NCI-H1092 treated with DMSO at 0.1 percent for 48 hours (cell line): Measurements from ENCODE around the gene MC3R.
"Not testable (repeated sequence)": the region's sequence is repeated elsewhere in the genome, so short reads cannot be mapped to it uniquely, and the experiment has no call there.

Source experiments
- DNase-seq: peaks from one replicate; lab custom pipeline; 2025; lab: John Stamatoyannopoulos, UW

Gene MC3R

GRCh38 chr20:56247954-56248782 lies at the start of gene MC3R:
Gene MC3R (plus strand): TSS chr20:56248732. CDS start chr20:56248844, 112 bp downstream.
- peak; percentile 15 for DNase-seq

DNA sequence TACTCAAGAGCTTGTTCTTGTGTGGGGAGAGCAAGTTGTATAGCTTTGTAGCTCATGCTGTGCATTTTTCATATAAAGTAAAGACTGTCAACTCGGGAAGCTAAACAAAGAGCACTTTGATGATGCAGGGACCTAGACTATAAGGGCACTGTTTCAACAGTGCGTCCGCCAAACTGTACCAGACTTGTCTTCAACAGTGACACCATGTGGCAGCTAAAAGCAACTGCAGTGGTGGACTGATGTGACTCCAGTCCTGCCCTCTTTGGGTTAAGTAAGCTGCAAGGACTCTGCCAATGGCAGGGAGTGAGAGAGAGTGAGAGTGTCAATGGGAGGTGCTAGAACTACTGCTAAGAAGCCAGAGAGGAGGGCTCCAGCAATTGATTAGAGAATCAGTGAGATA lies 48.1 kb upstream of the MC3R start:
- no peak for DNase-seq

- DNase-seq: peak; percentile 7
These were observed 45.9 kb upstream of the MC3R start for GRCh38 chr20:56202493-56203077.

- no peak for DNase-seq
These were observed 44.3 kb upstream of the MC3R start for GRCh38 chr20:56204206-56204605.

DNA sequence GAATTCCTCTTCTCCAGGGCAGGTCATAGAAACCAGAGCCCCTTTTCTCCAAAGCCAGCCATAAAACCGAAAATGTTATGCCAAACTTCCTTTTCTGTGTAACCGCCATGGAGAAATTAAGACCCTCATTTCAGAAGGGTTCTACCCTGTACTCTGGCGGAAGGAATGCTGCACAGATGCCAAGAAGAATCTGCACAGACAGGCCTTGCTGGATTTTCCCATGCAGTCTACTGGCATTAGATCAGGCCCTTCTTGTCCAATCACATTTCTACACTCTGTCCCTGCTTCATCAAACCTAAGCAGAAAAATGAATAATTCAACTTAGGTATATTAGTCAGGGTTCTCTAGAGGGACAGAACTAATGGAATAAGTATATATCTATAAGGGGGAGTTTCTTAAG lies 43.2 kb upstream of the MC3R start:
- DNase-seq: no peak

GRCh38 chr20:56207656-56208055 lies 40.9 kb upstream of the MC3R start:
- no peak for DNase-seq

GRCh38 chr20:56208121-56208520 lies 40.4 kb upstream of the MC3R start:
- no peak for DNase-seq

DNA sequence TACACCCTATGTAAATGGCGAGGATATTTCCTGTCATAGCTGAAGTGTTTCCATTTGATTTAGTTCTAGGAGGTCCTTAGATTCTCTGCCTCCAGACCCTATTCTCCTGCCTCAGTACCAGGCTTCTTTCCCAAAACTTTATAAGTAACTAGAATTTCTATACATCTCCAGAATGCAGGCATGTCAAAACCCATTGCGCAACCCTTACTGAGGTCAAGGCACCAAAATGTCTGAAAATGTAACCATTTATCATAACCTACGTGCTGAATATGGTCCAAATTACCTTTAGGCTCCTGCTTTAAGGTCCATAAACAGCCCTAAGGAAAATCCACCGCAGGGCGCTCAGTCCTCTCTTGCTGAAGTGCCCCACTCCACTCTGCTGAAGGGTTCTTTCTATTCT lies 37.5 kb upstream of the MC3R start:
- no peak for DNase-seq

GRCh38 chr20:56212091-56212490 lies 36.4 kb upstream of the MC3R start:
- DNase-seq: no peak

GRCh38 chr20:56213321-56213720 lies 35.2 kb upstream of the MC3R start:
- no peak for DNase-seq

- DNase-seq: no peak
These were observed 33.4 kb upstream of the MC3R start for GRCh38 chr20:56215115-56215514.

DNA sequence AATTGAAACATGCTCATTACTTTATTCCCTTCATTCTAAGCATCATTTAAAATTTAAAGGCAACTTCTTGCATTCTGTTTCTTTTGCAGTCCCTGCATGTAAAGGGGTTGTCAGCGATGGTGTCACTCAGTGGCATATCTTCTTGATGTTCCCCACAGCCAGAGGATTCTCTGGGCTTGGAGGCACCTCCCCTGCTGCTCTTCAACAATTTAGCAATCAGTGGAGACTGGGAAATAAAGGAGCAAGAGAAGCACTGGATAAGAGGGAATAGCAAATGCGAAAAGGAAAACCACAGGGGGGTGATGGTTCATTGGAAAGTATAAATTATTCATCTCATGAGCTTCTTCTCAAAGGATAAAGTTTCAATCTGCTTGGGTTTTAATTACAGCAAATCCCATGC lies 30.7 kb upstream of the MC3R start:
- no peak for DNase-seq

DNA sequence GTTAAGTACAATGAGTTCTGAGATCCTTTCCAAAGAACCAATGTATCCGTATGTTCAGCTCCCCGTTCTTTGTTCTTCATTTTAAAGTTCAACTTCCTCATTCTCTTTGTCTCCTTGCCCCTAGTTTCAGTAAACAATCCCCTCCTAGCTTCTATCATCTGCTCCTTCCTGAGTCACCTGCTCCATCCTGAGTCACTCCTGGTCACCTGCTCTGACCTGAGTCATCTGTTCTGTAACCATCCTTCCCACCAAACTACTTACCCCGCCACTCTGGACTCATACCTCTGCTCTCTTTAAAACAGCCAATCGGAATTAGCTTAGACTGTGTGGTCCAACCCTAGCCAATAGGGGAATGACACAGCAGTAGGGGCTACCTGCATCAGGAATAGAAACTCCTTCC lies 27.3 kb upstream of the MC3R start:
- DNase-seq: not testable (repeated sequence)

DNA sequence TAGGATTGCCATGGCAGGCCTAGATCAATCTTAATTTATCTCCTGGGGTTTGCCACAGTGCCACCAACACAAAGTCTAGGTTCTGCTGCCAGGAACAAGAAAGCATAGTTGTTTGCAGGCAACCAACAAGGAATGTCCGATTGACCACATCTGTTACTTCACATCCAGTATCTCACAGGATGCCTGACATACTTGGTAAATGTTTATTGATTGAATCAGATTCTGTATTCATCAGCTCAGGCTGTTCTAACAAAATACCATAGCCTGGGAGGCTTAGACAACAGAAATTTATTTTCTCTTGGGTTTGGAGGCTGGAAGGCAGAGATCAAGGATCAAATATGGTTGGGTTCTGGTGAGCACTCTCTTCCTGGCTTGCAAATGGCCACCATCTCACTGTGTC lies 26.3 kb upstream of the MC3R start:
- DNase-seq: no peak

GRCh38 chr20:56222945-56223344 lies 25.6 kb upstream of the MC3R start:
- no peak for DNase-seq

- DNase-seq: no peak
These were observed 25.2 kb upstream of the MC3R start for GRCh38 chr20:56223352-56223751.

GRCh38 chr20:56228021-56228420 lies 20.5 kb upstream of the MC3R start:
- DNase-seq: no peak

- no peak for DNase-seq
These were observed 18.7 kb upstream of the MC3R start for GRCh38 chr20:56229812-56230211.

DNA sequence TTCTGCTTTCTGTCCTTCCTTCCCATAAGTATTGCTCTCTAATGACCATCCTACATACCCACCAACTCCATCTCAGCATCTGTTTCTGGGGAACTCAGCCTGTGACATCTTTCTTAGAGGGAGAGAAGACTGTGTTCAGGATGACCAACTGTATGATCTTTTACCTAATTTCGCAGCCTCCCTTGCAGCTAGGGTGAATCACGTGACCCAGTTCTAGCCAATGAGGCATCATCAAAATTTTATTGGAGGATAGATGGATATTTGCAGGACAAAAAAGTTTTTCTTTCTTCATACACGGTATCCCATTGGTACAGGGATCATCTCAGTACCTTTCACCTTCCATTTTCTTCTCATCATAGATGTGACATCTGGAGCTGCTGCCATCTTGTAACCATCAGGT lies 14.4 kb upstream of the MC3R start:
- DNase-seq: no peak

GRCh38 chr20:56237335-56237734 lies 11.2 kb upstream of the MC3R start:
- DNase-seq: no peak

DNA sequence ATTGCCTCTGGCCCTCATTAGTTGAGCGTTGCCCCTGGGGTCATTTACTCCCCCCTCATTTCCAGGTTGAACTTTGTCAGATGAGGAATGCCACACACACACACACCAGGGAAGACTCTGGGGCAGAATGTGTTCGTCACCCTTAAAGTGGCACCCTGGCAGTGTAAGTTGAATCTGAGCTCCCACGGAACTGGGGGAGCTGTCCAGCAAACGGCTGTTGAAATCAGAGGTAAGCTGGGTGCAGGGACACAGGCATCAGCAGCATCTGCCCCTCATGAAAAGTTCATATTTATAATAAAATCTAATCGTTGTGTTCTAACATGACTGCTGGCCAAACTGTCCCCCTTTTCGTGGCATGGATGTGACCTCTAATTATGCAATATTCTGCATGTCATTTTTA lies 4.3 kb upstream of the MC3R start:
- DNase-seq: no peak

DNA sequence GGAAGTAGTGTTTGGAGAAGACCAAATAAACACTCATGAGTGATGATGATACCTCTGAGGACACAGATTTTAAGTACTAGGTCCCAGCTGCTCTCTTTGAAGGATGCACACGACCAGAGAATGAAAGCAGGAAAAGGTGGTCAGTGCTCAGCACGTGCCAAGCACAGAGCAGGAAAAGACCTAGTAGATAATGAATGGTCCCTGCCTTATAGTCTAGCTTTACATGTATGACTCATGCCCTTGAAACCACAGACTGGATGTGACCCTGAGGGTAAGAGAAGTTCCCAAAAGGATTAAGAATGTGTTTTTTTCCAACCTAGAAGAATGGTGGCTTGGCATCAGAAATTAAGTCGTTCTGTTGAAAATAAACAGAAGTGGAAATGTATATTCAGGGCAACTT lies 2.8 kb upstream of the MC3R start:
- no peak for DNase-seq

DNA sequence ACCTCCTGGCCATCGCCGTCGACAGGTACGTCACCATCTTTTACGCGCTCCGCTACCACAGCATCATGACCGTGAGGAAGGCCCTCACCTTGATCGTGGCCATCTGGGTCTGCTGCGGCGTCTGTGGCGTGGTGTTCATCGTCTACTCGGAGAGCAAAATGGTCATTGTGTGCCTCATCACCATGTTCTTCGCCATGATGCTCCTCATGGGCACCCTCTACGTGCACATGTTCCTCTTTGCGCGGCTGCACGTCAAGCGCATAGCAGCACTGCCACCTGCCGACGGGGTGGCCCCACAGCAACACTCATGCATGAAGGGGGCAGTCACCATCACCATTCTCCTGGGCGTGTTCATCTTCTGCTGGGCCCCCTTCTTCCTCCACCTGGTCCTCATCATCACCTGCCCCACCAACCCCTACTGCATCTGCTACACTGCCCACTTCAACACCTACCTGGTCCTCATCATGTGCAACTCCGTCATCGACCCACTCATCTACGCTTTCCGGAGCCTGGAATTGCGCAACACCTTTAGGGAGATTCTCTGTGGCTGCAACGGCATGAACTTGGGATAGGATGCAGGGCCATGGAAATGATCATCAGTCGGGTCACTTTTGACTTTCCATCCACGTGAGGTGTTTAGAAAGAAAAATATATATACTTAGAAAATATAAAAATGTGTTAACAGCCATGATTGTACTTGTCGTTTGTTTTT lies 868 bp downstream of the MC3R start:
- peak; percentile 6 for DNase-seq
